Activated naive CD4-positive, alpha-beta T cell treated with anti-CD3 and anti-CD28 coated beads, Interleukin-2, amount 10 ng/mL, durations not matched to agents 7 days and 5 days (primary cell): ENCODE data around the gene ZBTB46.
A peak's percentile ranks its signal among the peaks of the same experiment; 100 is the strongest.

ENCODE experiments used
- CTCF ChIA-PET: fragments of 350-600 bp; sonication (Branson Sonifier 250); formaldehyde crosslinking; loops from one replicate; lab custom pipeline; 2021; ENCODE audit warnings: antibody characterized with exemption; lab: Charles Lee
- DNase-seq: peaks from one replicate; pipeline ENCODE4 v3.0.0-alpha.2; 2020
- H3K27ac Mint-ChIP-seq: one replicate; pipeline ENCODE4 v1.8.0; 2021; ENCODE audit warnings: mild to moderate bottlenecking, moderate library complexity, mixed read lengths
- H3K27me3 Mint-ChIP-seq: one replicate; pipeline ENCODE4 v1.8.0; 2021; ENCODE audit warnings: mild to moderate bottlenecking, mixed read lengths
- H3K36me3 Mint-ChIP-seq: one replicate; pipeline ENCODE4 v1.8.0; 2021; ENCODE audit warnings: mixed read lengths
- H3K4me1 Mint-ChIP-seq: one replicate; pipeline ENCODE4 v1.8.0; 2021; ENCODE audit warnings: mixed read lengths
- H3K4me3 Mint-ChIP-seq: one replicate; pipeline ENCODE4 v1.8.0; 2021; ENCODE audit warnings: mild to moderate bottlenecking, moderate library complexity, mixed read lengths
- H3K9me3 Mint-ChIP-seq: one replicate; pipeline ENCODE4 v1.8.0; 2021; ENCODE audit warnings: mixed read lengths

ZBTB46 gene

DNA sequence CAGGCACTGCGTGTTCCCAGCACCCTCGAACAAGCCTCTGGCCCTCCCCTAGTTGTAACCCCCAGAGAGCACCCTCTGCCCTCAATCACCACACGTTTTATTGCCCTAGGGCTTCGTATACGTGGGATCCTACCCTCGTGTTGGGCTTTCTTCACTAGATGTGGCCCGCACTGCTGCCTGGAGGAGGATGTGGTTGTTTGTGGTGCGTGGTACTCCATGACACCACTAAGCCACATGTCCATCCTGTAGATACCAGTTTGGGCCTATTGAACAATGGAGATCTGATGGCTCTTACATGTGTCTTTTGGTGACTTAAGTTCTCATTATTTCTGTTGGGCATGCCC lies 74.4 kb downstream of the ZBTB46 start:
- H3K27me3 Mint-ChIP-seq, result peaks cover 55% of the 10 kb centered on the region
- peak; percentile 70 for DNase-seq
- no peak overlapping the region for H3K27ac Mint-ChIP-seq
- H3K4me1 Mint-ChIP-seq, result peaks cover 25% of the 10 kb centered on the region
- H3K9me3 Mint-ChIP-seq, result no peaks in the 10 kb centered on the region
- no peaks in the 10 kb centered on the region for H3K36me3 Mint-ChIP-seq
- CTCF ChIA-PET, result no interaction called here
- no peak overlapping the region for H3K4me3 Mint-ChIP-seq

DNA sequence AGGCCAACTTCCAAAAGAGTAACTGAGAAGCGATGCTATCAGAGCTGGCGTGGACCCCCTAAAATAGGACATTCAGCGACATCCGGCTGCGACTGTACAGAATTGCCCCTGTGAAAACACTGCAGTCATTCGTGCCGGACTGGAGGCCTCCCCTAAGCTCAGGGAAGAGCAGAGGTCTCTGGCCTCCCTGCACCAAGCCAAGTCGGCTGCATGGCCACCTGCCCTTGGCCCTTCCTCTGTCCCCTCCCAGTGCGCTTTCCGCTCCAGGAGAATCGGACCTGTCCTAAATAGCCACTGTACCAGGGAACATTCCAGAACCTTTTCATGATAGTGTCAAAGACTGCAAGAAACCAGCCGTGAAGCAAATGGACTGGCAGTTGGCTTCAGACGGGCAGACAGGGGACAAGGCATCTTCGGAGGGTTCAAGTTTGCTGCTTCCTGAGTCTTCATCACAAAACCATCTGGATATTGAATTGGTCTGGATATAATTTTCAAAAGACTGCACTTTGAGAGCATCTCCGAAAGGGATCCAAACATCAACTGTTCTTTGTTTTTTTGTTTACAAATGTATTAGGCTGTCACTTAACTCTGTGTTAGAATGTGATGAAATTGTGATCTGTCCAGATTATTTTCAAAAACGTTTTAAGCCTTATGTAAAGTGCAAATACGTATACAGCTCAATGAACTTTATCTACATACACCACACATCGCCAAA lies 75.0 kb downstream of the ZBTB46 start:
- Mint-ChIP-seq H3K4me3 (no peak overlapping the region), H3K36me3 (no peaks in the 10 kb centered on the region), H3K27me3 (peaks cover 55% of the 10 kb centered on the region), H3K4me1 (peaks cover 28% of the 10 kb centered on the region), H3K27ac (no peak overlapping the region), H3K9me3 (no peaks in the 10 kb centered on the region)
- CTCF ChIA-PET, result interaction anchor here (1.1 kb wide), 1 partner anchor 15 kb away, joined by 4 read pairs; no protein-coding TSS in a partner anchor
- DNase-seq, result no peak

DNA sequence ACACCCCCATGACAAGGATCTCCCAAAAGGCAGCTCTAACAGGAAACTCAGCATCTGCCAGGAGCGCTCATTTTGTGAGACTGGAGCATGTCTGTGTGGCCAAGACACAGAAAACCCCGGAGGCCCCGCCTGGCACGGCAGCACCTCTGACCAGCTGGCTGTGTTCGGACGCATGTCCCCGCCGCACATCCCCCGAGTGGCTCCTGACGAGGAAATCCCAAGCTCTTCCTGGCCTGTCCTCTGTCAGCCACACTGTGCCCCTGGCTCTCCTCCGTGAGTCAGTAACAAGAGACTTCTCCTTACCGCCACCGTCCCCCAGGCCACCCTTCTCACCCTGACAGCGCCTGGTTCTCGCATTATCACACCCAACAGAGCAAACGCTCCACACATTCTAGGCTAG lies 77.1 kb downstream of the ZBTB46 start:
- H3K4me3 Mint-ChIP-seq, result no peak overlapping the region

DNA sequence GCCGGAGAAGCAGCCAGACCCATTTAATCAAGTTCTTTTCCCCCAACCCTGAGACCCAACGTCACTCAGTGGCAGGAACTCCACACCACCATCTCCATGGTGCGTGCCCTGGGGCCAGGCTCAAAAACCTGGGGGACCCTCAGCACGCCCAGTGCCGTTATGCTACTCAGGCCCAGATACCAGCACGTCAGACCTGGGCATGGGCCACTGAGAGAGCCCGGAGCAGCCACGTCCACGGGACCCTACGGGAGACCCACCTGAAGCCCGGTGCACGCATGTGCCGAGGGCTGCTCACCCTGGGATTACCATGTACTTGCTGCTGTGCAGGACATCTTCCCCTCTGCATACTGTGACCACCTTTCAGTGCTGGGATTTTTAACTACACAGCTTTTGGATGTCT lies 77.7 kb downstream of the ZBTB46 start:
- Mint-ChIP-seq H3K9me3 (no peaks in the 10 kb centered on the region), H3K27me3 (peaks cover 45% of the 10 kb centered on the region), H3K4me3 (no peak overlapping the region), H3K36me3 (no peaks in the 10 kb centered on the region), H3K4me1 (peaks cover 45% of the 10 kb centered on the region), H3K27ac (peak overlapping the region; percentile 19)
- DNase-seq, result no peak
- CTCF ChIA-PET, result no interaction called here

More for the DNA sequence above, 77.1 kb downstream of the ZBTB46 start:
- no peaks in the 10 kb centered on the region for H3K36me3 Mint-ChIP-seq
- H3K4me1 Mint-ChIP-seq, result peaks cover 43% of the 10 kb centered on the region
- CTCF ChIA-PET, result no interaction called here
- H3K9me3 Mint-ChIP-seq, result no peaks in the 10 kb centered on the region
- peaks cover 50% of the 10 kb centered on the region for H3K27me3 Mint-ChIP-seq
- no peak for DNase-seq
- no peak overlapping the region for H3K27ac Mint-ChIP-seq

DNA sequence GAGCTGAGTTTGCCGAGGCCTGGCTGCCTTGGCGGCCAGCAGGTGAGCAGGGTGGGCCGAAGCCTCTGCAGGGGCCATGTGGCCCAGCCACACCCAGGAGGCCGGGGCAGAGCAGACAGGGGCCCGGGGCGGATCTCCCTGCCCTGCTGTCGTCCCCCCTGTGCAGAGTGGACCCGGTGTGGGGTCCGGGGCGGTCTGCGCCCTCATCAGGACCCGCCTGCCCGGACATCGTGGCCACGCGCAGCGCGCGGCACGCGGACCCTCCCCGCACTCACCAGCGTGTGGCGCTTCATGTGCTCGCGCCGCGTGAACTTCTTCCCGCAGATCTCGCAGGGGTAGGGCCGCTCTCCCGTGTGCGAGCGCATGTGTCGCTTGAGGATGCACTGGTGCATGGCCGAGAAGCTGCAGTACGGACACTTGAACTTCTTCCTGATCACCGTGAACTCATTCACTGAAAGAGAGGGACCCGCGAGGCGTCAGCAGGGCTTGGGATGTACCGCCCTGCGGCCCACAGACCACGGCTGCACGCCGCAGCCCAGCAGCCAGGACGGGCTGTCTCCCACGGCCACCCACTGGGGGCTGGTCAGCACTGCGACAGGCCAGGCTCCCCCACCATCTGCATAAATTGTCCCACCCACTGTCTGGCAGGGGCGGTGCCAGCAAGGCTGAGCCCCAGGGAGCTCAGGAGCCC lies 78.5 kb downstream of the ZBTB46 start:
- no peaks in the 10 kb centered on the region for H3K36me3 Mint-ChIP-seq
- H3K9me3 Mint-ChIP-seq, result no peaks in the 10 kb centered on the region
- H3K27me3 Mint-ChIP-seq, result peaks cover 38% of the 10 kb centered on the region
- H3K4me1 Mint-ChIP-seq, result peaks cover 45% of the 10 kb centered on the region
- DNase-seq, result no peak
- CTCF ChIA-PET, result no interaction called here
- H3K27ac Mint-ChIP-seq, result peak overlapping the region; percentile 71
- no peak overlapping the region for H3K4me3 Mint-ChIP-seq

DNA sequence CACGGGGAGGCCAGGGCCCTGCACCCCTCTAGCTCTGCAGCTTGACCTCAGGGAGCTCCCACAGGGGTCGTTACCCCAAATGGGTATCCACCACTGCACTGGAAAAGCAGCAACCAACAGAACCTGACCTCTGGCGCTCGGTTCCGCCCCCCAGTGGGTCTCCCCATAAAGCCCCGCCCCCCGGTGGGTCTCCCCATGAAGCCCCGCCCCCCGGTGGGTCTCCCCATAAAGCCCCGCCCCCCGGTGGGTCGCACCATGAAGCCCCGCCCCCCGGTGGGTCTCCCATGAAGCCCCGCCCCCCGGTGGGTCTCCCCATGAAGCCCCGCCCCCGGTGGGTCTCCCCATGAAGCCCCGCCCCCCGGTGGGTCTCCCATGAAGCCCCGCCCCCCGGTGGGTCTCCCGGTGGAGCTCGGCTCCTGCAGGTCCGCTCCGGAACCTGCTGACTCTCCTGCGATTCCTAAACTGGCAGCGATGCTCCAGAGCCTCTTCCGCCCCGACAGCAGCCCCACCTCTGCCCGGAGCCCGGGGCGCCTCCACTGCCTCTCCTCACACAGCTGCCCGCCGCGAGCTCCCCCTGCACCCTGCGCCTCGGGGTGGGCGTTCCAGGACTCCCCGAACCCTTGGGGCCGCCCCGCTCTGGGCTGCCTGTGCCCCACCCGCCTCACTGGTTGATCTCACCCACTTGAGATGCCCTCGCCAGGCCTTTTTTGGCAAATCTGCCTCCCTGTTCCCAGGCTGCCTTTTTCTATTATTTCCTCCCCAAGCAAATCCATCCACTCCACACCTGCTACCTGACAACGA lies 79.4 kb downstream of the ZBTB46 start:
- Mint-ChIP-seq H3K9me3 (no peaks in the 10 kb centered on the region), H3K27ac (peak overlapping the region; percentile 95), H3K4me1 (peaks cover 36% of the 10 kb centered on the region), H3K4me3 (peak overlapping the region; percentile 33), H3K27me3 (peaks cover 31% of the 10 kb centered on the region), H3K36me3 (no peaks in the 10 kb centered on the region)
- CTCF ChIA-PET, result interaction anchor here (1.3 to 2.2 kb wide), 2 partner anchors 11 to 35 kb away, joined by 5 to 7 read pairs; no protein-coding TSS in a partner anchor
- peak; percentile 48 for DNase-seq

DNA sequence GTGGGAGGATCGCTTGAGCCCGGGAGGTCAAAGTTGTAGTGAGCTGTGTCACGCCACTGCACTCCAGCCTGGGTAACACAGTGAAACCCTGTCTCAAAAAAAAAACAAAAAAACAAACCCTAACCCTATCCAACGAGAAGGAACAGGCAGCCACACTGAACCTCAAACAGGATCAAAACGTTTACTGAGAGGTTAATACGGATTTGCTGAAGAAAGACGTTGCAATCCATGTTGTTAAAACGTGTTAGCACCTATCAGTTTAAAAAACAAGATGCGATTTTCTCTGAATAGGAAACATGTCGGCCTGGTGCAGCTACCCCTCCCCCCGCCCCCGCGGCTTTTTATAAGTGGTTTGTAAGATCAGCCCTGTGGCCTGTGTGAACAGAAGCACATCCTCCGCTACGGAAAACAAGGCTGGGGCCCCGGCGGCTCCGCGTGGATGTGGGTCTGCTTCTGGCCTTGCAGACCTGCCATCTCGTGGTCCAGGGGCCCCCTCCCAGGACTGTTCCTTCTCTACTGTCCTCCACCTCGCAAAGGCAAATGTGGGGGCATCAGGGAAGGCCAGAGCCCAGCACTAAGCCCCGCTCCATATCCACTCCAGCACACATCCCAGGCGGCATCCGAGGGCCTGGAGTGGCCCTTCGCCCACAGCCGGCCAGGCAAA lies 80.1 kb downstream of the ZBTB46 start:
- Mint-ChIP-seq H3K4me1 (peaks cover 29% of the 10 kb centered on the region), H3K4me3 (peak overlapping the region; percentile 22), H3K27ac (peak overlapping the region; percentile 95), H3K9me3 (no peaks in the 10 kb centered on the region), H3K27me3 (peaks cover 26% of the 10 kb centered on the region), H3K36me3 (no peaks in the 10 kb centered on the region)
- CTCF ChIA-PET, result interaction anchor here (1.0 to 2.2 kb wide), 4 partner anchors 10 to 114 kb away, joined by 3 to 7 read pairs (median 4); partner anchors contain the start of gene TPD52L2
- peak; percentile 77 for DNase-seq

DNA sequence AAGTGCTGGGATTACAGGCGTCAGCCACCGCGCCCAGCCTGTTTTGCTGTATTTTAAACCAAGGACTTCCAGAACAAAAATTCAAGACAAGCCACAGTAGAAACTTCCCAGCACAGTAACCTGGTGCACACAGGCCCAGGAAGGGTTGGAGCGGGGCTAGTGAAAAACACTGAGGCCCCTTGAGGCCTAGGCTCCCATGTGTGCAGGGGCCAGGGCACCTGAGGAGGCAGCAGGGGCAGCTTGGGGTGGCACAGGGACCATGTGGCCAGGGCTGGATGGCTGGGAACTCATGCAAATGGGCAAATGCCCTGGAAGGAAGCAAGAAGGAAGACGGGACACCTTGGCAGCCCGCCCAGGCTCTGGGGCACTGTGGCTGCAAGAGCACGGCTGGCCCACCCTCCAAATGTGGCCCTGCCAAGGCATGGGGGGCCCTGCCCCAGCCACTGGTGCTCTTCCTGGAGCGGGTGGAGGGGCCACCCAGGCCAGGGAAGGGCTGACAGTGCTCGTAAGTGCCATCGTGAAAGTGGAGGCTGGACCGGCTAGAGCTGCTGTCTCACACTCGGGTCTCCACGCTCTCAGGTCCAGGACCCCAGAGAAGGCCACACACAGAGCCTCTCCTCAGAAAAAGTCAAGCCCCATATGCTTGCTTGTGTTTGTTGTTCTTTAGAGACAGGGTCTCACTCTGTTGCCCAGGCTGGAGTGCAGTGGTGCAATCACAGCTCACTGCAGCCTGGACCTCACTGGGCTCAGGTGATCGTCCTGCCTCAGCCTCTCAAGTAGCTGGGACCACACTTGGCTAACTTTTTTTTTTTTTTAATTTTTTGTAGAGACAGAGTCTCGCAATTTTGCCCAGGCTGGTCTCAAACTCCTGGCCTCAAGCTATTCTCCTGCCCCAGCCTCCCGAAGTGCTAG lies 81.2 kb downstream of the ZBTB46 start:
- no peak for DNase-seq
- Mint-ChIP-seq H3K27ac (peak overlapping the region; percentile 95), H3K27me3 (peaks cover 19% of the 10 kb centered on the region), H3K4me3 (no peak overlapping the region), H3K36me3 (peaks cover 1% of the 10 kb centered on the region), H3K9me3 (no peaks in the 10 kb centered on the region), H3K4me1 (peaks cover 26% of the 10 kb centered on the region)
- CTCF ChIA-PET, result interaction anchor here (0.7 to 2.2 kb wide), 5 partner anchors 9 to 334 kb away, joined by 3 to 7 read pairs (median 3); partner anchors contain the start of gene TPD52L2

DNA sequence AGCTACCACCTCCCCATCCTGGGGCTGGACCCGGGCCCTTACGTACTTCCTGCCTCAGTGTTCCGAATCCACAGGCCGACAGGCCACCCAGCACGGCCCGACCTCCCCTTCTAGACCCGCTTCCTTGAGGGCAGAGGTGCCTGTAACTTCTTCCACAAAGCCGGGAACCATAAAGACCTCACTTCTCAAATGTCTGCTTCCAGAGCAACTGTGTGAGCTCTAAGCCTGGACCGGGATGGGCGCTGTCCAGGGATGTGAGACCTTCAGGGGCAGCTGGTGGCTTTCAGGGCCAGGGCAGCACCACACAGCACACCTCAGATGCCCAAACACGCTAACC lies 82.2 kb downstream of the ZBTB46 start:
- Mint-ChIP-seq H3K36me3 (peaks cover 1% of the 10 kb centered on the region), H3K27me3 (peaks cover 13% of the 10 kb centered on the region), H3K4me1 (peaks cover 26% of the 10 kb centered on the region), H3K27ac (peak overlapping the region; percentile 64), H3K4me3 (no peak overlapping the region), H3K9me3 (no peaks in the 10 kb centered on the region)
- CTCF ChIA-PET, result no interaction called here
- DNase-seq, result no peak

DNA sequence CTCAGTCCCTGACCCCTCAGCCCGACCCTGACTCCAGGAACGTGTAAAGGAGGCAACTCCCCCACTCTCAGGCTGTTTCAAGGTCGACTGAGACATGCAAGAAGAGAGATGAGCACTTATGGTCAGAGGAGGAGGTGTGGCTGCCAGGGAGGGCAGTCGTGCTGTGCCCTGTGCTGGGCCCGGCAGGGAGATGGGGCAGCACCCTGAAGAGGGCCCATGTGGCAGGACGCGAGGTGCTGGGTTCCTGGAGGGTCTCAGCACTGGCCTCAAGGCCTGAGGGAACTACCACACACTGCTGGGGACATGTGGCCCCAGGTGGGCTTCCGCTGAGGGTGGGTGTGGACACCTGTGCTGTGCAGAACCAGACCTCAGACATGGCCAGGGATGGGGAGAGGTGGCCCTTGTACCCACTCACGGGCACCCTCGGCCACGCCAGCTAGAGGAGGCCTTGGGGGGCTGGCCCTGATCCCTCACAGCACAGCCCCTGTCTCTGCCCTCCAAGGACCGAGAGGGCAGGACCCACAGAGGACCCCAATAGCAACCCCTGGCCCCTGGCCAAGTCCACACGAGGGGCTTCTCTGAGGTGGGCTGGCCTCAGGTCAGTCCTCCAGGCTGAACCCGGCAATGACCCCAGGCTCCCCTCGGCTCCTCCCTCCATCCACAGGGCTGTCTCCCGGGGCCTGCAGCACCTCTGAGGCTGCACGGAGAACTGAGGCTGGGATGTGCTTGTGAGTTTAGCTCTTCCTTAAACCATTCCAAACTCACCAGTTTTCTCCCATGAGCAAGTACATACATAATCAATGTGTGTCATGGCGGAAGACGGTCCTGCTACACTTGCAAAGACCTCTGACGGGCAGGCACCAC lies 82.8 kb downstream of the ZBTB46 start:
- H3K9me3 Mint-ChIP-seq, result no peaks in the 10 kb centered on the region
- H3K27ac Mint-ChIP-seq, result peak overlapping the region; percentile 64
- H3K4me3 Mint-ChIP-seq, result no peak overlapping the region
- H3K27me3 Mint-ChIP-seq, result peaks cover 9% of the 10 kb centered on the region
- CTCF ChIA-PET, result no interaction called here
- H3K36me3 Mint-ChIP-seq, result peaks cover 5% of the 10 kb centered on the region
- no peak for DNase-seq
- H3K4me1 Mint-ChIP-seq, result peaks cover 26% of the 10 kb centered on the region

DNA sequence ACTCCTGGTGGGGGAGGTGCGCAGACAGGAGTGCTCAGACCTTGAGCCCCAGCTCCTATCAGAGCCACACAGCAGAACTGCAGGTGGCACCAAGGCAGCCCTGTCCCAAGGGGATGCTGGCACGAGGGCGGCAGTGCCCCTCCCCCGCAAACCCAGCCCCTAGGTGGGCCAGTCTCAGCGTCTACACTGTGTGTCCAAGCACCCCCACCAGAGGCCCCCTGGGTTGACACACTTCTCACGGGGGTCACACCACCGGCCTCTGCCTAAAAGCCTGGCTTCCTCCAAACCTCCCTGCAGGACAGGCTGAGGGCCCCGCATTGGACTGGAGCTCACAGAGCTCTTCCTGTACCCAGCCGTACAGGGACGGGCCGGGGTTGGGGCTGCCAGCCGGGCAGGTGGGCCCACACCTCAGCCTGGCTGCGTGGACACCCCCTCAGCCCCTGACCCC lies 83.4 kb downstream of the ZBTB46 start:
- H3K36me3 Mint-ChIP-seq, result peaks cover 5% of the 10 kb centered on the region
- no peaks in the 10 kb centered on the region for H3K9me3 Mint-ChIP-seq
- CTCF ChIA-PET, result no interaction called here
- no peak for DNase-seq
- H3K4me3 Mint-ChIP-seq, result no peak overlapping the region
- peaks cover 2% of the 10 kb centered on the region for H3K27me3 Mint-ChIP-seq
- no peak overlapping the region for H3K27ac Mint-ChIP-seq
- H3K4me1 Mint-ChIP-seq, result peaks cover 26% of the 10 kb centered on the region

DNA sequence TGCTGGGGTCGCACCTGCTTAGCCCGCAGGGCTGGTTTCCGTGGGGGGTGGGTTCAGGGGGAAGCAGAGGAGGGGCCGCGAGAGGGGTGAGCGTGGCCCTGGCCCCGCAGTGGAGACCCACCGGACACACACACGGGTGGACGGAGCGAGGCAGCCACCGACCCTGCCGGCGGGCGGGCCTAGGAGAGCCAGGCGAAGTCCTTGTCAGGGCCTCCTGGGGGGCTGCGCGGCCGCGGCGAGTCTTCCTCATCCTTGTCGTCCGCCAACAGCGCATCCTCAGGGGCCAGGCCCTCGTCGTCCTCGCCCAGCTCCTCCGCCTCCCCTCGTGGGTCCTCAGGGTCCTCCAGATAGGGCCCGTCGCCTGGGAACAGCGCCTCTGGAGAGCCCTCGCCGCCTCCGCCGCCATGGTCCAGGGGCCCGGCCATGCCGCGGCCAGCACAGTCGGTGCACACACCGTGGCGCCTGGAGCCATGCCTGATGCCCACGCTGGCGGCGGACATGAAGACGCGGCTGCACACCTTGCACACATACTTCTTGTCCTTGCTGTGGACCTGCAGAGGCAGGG lies 84.2 kb downstream of the ZBTB46 start:
- DNase-seq, result no peak
- H3K36me3 Mint-ChIP-seq, result peaks cover 5% of the 10 kb centered on the region
- H3K27ac Mint-ChIP-seq, result no peak overlapping the region
- no peaks in the 10 kb centered on the region for H3K9me3 Mint-ChIP-seq
- no peak overlapping the region for H3K4me3 Mint-ChIP-seq
- CTCF ChIA-PET, result no interaction called here
- H3K4me1 Mint-ChIP-seq, result peaks cover 22% of the 10 kb centered on the region
- no peaks in the 10 kb centered on the region for H3K27me3 Mint-ChIP-seq
